Measurements from ENCODE around the gene HOXD4. TPM values are rescaled to one million over a fixed set of nuclear protein-coding genes. Genes with fewer than 3 reads are reported as not detected.

The HOXD4 gene
- total RNA-seq: not detected
- long read RNA-seq: 0 reads

DNA sequence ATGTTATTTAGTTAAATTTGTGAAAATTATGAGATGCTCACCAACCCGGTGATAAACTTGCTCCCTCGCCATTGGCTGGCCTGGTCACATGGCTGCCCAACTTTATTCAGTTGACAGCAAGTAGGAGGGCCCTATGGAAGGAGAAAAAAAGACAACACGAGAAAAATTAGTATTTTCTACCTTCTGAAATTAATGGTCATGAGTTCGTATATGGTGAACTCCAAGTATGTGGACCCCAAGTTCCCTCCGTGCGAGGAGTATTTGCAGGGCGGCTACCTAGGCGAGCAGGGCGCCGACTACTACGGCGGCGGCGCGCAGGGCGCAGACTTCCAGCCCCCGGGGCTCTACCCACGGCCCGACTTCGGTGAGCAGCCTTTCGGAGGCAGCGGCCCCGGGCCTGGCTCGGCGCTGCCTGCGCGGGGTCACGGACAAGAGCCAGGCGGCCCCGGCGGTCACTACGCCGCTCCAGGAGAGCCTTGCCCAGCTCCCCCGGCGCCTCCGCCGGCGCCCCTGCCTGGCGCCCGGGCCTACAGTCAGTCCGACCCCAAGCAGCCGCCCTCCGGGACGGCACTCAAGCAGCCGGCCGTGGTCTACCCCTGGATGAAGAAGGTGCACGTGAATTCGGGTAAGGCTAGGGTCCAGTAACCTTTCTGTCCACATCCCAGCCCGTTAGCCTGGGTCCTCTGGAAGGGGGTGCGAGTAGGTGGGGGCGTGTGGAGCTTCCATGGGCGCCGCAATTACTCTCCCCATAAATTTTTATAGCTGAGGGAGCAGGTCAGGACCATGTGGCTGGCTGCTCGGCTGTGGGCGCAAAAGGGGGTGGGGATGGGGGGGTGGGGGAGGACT, at the start of gene HOXD4:
HOXD4 (plus strand) TSS at position 109 of the 846 bp plus-strand sequence; CDS start at position 193, 84 bp downstream.
- intact Hi-C loops (cut with DNase I): no loop called here
- ATAC-seq (ENCODE audit: poor library complexity): no peak
- DNase-seq: no peak

DNA sequence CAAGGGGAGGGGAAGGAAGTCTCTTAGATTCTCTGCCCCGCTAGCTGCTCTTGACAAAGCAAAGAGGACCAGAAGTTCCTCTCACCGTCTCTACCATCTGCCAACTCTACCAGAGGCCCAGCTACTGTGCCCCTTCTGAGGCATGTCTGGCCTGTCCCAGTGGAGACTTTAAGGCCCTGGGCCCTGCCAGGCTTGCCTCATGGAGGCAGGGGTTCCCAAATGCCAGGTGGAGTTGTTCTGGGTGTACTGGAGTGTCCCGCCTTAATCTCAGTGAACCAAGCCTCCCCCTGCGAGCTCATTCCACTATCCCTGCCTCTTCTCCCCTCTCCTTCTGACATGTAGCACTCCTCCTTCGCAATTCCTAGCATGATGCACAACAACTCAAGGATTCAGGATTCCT, 49.5 kb upstream of the HOXD4 start:
- intact Hi-C loops (cut with DNase I): no loop called here
- no peak for ATAC-seq (ENCODE audit: poor library complexity)

DNA sequence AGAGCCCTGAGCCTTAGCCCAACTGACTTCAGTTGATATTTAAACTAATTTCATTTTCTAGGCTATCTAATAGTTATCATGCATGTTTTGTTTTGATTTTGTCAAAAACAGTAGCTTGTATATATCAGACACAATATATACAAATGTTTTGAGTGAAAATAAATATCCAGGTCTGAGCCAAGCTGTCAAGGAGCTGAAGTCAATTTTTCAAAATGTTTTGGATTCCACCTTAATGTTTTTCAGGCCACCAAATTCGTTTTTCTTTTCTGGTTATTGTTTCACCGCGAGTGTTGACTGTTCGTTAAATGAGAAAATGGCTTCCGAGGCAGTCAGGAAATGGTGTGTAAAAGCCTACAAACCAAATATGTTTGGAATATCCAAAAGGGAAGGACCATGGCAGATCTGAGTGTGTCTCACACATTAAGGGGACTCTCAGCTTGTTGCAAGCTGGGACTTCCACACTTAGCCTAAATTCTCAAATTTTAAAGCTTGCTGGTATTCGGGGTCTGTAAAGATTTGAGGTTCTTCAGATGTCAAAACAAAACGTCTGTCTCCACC, 49.0 kb upstream of the HOXD4 start:
- ATAC-seq (ENCODE audit: poor library complexity): no peak

More for the DNA sequence above, 49.5 kb upstream of the HOXD4 start:
- DNase-seq: no peak

DNA sequence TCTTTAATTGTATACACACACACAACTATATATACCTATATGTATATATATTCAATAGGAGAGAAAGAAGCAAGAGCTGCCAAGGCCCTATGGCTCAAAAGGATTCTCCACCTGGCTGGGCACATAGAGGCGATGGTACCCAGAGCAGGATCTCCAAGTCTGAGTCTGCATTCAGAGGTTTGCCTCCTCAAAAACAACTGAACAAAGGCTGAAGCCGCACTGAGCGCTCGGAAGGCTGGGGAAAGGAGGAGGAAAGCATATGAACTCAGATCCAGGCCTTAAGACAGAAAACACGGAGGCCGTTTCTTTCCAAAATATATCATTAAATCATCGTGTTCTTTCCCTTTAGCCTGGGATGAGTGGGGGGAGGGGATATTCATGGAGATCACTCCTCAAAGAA, 48.2 kb upstream of the HOXD4 start:
- intact Hi-C loops (cut with DNase I): no loop called here
- no peak for ATAC-seq (ENCODE audit: poor library complexity)
- no peak for DNase-seq

More for the DNA sequence above, 49.0 kb upstream of the HOXD4 start:
- no peak for DNase-seq
- intact Hi-C loops (cut with DNase I): no loop called here

DNA sequence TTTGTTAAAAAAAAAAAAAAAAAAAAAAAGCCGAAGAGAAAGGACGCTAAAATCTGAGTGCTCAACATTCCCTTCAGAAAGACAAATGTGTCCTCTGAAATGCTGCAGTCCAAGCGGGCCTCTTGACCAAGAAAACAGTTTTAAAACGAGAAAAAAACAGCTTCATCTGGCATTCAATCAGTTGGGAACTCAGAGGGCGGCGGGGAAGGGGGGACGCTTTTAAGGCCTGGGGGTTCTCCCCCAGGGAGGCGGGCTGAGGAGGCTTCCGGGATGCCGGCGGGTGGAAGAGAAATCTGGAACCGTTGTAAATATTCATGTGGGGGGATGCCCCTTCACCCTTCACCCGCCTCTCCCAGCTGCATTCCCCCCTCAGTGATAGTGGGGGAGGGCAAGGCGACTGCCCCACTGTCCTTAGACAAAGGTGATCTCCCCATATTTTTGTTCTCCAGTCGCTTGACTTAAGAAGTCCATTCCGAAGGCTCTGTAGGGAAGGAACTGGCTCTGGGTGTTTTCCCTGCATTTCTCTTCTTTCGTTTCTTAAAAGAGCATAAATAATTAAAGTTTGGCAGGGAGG, 47.5 kb upstream of the HOXD4 start:
- intact Hi-C loops (cut with DNase I): no loop called here
- DNase-seq: no peak
- no peak for ATAC-seq (ENCODE audit: poor library complexity)

DNA sequence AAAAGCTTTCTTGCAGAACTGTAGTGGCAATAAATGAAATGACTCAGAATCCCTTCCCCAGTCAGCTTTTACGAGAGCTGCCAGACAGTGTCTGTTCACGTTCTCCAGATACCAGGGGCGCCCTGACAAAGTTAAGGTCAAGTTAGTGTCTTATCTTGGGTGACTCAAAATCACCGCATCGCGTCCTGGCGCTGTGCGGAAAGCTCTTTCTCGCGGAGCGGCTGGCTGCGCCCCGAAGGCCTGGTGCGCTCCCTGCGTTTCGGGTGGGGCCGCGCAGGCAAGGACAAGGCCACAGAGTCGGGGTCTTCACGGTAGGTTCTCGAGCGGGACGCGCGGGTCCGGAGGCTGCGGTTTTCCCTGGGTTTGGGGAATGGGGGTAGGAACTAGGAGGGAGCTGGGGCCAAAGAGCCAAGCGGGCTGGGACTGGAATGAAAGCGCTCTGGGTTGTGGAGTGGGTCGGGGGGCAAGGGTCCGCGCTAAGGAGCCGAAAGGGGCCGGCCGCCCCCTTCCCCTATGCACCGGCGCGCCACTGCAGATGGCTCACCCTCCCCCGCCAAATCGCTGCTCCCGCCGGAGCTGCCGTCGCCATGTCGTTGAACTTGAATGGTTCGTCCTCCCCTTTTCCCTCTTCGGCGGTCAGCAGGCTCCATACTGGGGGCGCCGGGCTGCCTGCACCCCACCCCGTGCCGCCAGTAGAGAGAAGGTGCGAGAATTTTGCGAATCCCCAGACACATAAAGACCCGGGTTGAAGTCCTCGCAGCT, 46.9 kb upstream of the HOXD4 start:
- DNase-seq: no peak
- intact Hi-C loops (cut with DNase I): no loop called here
- ATAC-seq (ENCODE audit: poor library complexity): no peak

DNA sequence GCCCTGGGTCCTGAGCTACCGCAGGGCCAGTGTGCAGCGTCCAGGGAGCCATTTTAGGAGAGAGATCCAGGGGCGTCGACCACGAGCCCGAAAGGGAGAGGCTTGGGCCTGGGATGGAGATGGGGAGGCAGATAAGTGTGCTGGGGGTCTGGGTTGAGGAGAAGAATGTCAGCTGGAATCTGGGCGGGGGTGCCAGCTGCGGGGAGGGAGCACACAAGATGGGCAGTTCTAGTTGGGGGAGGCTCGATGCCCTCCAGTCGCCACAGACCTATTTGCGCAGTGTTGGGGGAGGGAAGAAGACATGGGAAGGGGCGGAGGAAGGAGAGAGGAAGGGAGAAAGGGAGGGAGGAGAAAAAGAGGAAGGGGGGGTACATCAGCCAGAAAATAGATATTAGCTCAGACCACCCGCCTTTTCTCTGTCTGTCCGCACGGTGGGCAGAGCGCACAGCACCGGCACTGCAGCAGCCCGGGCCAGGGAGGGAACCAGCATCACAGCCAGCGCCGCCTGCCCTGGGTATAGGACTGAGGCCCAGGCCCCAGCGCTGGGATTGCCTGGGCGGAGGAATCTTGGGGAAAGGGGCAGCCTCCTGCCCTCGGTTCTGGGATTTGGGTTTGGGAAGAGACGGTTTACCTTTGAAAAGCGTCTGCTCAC, 46.1 kb upstream of the HOXD4 start:
- intact Hi-C loops (cut with DNase I): no loop called here
- ATAC-seq (ENCODE audit: poor library complexity): no peak
- DNase-seq: no peak

DNA sequence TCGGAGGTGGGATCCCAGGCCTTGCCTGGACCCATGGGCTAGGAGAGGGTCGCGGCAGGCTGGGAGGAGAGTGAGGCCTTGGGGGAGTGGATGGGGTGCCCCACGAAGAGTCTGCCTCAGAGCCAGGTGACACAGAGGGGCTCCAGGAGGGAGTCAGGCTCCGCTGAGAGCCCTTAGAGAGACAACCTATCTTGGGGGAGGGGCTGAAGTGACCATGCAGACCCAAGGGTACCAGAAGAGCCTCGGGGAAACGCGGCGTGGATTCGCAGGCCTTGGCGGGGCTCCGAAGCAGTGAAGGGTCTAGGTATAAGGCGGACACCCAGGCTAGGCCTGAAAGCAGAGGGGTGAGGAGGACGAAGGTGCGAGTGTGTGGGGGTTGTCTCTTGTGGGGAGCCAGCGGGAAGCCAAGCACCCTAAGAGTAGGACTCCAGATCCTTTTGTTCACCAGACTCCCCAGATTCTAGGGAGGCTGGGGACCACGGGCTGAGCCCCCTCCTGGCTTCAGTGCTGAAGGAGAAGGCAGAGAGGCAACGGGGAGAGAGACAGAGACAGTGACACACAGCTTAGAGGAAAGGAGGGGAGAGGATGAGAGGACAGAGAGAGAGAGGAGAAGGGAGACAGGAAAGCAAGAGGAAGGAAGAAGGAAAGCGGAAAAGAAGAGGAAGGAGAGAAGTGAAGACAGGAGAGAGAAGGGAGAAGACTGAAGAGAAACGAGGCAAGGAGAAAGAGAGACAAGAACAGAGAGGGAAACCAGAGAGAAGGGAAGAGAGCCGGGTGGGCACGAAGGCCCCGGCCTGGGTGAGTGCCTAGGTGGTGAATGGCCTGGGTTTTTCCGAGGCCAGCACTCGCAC, 45.4 kb upstream of the HOXD4 start:
- no peak for ATAC-seq (ENCODE audit: poor library complexity)
- intact Hi-C loops (cut with DNase I): no loop called here
- DNase-seq: no peak

DNA sequence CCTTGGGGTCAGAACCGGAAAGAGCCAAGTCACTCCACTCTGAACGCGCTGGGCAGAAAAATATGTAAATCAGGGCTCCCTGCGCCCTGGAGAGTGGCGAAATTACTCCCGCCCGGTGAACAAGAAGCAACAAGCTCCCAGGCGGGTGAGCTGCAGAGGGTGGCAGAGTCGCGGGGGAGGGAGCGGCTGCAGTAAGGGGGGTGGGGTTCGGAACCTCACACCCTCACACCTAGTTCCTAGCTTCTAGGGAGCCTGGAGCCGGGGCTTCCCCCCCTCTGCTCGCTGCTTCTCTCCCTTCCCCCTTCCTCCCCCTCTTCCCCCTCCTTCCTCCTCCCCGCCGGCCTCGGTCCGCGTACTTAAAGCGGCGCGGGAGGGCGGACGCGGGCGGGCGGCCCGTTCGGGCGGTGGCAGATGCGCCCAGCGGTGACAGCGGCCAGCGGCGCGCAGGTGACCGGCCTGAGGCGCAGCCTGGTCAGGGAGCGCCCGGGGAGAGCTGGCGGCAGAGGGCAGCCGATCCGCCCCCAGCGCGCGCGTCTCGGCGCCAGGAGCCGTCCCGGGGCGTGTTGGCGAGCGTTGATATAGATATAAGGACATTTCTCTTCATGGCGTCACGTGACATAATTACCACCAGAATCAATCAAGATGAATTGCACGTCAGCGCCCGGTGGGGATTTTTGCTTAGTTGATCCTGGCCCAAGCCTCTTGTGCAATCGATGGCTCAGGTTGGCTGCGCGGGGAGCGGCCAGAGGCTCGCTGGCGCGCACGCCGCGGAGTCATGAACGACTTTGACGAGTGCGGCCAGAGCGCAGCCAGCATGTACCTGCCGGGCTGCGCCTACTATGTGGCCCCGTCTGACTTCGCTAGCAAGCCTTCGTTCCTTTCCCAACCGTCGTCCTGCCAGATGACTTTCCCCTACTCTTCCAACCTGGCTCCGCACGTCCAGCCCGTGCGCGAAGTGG, 44.5 kb upstream of the HOXD4 start, which contains the start of gene HOXD11:
HOXD11 (plus strand) TSS at position 700 of the 959 bp plus-strand sequence; CDS start at position 776, 76 bp downstream.
- no peak for ATAC-seq (ENCODE audit: poor library complexity)
- intact Hi-C loops (cut with DNase I): no loop called here

DNA sequence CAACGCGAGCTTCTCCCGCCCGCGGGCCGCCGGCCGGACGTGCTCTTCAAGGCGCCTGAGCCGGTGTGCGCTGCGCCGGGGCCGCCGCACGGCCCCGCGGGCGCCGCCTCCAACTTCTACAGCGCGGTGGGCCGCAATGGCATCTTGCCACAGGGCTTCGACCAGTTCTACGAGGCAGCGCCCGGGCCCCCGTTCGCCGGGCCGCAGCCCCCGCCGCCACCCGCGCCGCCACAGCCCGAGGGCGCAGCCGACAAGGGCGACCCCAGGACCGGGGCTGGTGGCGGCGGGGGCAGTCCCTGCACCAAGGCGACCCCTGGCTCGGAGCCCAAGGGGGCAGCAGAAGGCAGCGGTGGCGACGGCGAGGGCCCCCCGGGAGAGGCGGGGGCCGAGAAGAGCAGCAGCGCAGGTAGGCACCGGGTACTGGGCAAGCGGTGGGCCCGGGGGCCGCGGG, 43.6 kb upstream of the HOXD4 start:
- DNase-seq (no peak), ATAC-seq (ENCODE audit: poor library complexity) (no peak)
- intact Hi-C loops (cut with DNase I): no loop called here

More for the DNA sequence above, 44.5 kb upstream of the HOXD4 start, which contains the start of gene HOXD11:
- DNase-seq: no peak

DNA sequence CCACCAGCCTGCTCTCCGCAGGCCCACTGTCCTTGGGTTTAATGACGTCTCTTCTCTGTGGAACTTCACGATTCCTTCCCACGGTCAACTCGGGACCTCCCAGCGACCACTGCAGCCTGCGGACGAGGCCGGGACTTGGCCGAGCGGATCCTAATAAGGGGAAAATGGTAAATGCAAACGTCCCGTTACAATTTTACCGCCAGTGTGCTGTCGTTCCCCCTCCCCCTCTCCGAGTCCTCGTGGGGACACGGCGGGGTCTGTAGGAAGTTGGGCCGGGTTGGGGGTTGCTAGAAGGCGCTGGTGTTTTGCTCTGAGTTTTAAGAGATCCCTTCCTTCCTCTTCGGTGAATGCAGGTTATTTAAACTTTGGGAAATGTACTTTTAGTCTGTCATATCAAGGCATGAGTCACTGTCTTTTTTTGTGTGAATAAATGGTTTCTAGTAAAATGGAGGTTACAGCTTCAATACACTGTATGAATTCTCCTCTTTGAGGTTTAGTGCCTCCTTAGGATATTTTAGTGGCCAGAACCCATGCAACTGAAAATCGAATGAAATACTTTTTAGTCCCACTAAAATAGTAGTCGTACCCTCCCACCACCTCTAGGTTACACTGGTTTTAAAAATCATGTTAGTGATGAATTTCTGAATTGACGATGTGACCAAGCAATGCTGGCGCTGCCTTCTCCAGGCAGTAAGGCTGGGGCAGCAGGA, 42.0 kb upstream of the HOXD4 start:
- intact Hi-C loops (cut with DNase I): no loop called here
- ATAC-seq (ENCODE audit: poor library complexity) (no peak), DNase-seq (no peak)

DNA sequence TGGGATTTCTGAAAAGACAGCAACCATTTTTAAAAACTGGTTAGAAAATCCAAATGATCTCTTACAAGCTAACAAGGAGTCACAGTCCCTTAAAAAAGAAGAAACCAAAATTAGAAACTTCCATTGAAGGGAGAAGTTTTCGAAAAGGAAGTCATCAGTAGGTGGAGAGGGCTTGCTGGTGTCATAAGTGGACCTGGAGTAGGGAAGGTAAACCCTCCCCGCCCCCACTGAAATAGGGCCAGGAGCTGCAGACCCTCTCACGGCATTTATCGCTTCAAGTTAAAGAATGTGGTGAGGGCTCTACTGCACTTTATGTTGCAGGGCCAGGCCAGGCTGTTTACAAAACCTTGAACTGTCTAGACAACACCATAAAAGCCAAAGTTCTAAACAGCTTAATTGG, 41.4 kb upstream of the HOXD4 start:
- DNase-seq (no peak), ATAC-seq (ENCODE audit: poor library complexity) (no peak)
- intact Hi-C loops (cut with DNase I): no loop called here

DNA sequence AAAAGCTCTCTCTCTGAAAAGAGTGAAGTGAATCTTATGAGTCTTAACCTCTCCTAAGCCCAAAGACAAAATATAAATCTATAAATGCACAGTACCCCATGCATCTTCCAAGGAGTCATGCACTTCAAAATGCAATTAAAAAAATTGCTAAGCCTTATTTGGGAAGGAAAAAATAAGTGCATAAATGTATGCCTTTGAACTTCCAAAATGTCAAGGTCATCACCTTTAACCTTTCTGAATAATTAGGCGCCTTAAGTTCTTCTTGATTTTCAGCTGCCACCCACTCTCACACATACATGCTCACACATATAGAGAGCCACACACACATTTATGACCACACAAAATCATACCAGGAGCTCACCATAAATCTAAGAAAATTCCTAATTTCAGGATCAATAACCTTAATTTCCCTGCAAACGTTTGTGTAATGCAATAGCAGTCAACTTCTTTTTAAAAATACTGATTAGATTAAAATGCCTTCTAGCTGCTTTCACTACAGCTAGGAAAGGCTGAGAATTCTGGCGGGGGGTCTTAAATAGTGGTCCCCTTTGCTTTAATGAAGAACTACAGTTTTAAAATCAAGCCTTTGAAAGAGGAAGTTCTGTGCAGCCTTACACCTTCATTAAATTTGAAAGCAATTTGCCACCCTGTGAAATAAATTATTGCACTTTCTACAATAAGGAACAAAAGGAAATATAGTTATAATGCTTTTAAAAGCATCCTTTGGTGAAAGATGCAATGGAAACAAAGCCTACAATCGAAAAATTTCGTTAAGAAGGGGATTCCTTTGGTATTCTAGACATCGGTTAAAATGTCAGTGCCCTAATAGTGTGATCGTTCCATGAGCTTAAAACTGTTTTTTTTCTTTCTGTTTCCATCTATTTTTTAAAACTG, 40.7 kb upstream of the HOXD4 start:
- DNase-seq (no peak), ATAC-seq (ENCODE audit: poor library complexity) (no peak)
- intact Hi-C loops (cut with DNase I): no loop called here

DNA sequence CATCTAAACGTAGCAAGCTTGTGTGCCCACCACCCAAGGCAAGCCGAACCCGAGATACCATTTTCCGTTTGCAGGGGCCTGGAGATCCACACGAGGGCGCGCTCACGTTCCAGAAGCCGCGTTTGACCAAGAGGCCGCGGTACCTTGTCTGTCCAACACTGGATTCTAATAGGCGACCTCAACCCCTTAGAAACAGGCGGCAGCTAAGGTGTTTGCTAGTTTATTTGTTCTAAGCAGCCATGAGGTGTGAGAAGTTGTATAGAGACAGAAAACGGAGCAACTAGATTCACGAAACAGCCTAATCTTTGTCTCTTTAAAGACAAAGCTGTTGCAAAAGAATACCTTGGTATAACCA, 40.1 kb upstream of the HOXD4 start:
- DNase-seq (no peak), ATAC-seq (ENCODE audit: poor library complexity) (no peak)
- intact Hi-C loops (cut with DNase I): no loop called here

DNA sequence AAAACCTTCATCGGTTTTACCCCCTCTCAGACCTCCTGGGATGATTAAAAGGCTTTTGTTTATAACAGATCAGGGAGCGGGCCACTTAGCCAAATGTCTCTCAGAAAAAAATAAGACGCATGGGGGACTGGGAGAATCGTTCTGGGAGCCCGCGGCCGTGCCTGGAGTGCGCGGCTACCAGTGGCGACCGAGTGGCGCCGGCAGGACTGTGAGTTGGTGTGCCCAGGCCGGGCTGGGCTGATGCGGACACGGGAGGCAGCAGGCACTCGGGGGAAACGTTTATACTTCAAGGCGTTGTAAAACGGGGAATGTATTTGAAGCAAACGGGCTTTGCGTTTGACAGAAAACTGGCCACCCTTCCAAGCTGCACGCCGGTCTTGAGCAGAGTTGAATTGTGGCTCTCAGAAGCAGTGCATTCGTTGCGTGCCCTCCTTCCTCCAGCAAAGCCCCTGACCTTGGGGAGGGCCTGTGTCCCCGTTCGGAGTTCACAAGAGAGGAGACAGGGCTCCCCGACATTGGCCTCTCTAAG, 39.4 kb upstream of the HOXD4 start:
- intact Hi-C loops (cut with DNase I): no loop called here
- no peak for DNase-seq
- no peak for ATAC-seq (ENCODE audit: poor library complexity)
